Erythroblast (primary cell): ENCODE results near the gene PDGFB.

Experiments used
- DNase-seq, 2 experiments: peaks; one replicate each; lab custom pipeline; 2025; lab: John Stamatoyannopoulos, UW
- GATA1 ChIP-seq: IDR thresholded peaks from 2 replicates; pipeline ENCODE4 v1.6.1; 2011; ENCODE audit warnings: low read depth, mild to moderate bottlenecking, control low read depth, low read length, moderate library complexity
- POLR2A ChIP-seq: IDR thresholded peaks from 2 replicates; pipeline ENCODE4 v1.6.1; 2011; ENCODE audit warnings: mild to moderate bottlenecking, low read length

The PDGFB gene

DNA sequence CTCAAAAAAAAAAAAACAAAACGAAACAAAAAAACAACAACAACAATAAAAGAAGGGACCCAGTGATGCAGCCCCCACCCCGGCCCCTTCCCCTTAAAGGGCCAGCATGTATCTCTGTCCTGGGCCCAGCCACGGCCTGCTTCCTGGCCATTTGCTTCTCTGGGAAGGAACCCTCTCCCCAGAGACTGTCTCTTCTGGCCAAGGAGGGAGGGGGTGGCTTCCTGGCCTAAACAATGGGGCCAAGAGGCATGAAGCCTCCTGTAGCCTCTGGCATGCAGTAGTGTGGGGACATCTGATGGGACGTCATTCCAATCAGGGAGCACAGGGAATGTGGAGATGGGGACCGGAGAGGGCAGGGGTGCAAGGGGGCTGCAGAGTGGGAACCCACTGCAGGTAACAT is 25.5 kb upstream of the PDGFB start:
- TF ChIP-seq GATA1 (no peak), POLR2A (no peak)

DNA sequence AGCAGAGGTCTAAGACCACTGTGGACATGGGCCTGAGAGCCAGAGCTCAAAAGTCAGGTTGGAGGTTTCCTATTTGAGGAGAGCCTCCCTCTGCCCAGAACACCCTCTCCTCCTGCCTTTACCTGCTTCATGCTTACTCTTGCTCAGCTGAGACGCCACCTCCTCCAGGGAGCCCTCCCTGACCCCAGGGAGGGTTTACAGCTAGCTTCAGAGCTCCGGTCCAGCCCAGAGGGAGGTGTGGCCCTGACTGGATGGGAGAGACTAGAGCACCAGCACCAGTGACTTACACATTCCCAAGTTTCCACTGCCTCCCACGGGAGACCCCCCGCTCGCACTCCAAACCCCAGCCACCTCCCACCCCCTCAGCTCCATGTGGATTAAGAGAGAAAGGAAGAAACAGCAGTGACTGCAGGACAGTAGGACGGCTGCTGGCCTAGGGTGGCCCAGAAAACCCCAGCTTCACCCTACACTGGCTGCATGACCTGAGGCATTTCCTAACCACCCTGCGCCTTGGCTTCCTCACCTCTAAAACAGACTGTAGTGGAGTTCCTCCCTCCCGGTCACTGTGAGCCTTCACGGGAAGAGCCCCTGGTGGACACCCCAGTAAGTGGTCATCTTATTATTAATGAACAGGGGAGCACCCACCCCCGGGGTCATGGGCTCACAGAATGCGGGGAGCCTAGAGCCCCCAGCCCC is 24.5 kb upstream of the PDGFB start:
- no peak for TF ChIP-seq POLR2A
- TF ChIP-seq GATA1: no peak
- no peak for DNase-seq

More for the DNA sequence above, 25.5 kb upstream of the PDGFB start:
- DNase-seq: no peak

DNA sequence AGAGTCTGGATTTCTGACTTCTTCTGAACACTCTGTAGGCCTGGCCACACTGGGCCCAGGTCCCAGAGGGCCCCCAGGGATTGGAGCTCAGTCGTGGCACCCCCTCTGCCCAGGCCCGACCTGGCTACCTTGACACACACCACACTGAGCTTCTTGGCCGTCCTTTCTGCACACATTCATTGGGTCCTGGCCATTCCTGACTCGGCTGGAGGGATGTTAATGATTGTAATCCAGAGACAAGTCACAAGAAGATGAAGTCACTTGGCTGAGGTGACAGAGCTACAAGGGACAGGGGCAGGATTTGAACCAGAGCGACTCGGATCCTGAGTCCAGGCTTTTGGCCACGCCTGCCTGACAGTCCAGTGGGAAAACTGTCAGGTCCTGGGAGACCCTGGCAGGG is 23.9 kb upstream of the PDGFB start:
- TF ChIP-seq POLR2A: no peak
- no peak for TF ChIP-seq GATA1

DNA sequence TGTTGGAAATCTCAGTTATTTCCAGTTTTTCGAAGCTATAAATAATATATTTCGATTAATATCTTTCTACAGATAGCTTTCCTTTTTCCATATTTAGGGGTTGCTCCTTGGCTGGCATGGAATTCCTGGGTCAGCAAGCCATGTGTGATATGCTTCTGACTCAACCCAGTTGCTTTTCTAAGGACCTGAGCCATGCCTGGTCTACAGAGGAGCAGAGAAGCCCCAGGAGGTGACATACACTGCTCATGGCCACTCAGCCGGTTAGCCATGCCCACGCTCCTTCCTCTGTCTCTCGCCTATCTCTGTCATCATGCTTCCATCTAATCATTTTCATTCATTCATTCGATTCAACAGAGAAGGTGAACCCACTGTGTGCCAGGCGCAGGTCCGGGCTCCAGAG is 23.2 kb upstream of the PDGFB start:
- DNase-seq: no peak

More for the DNA sequence above, 23.9 kb upstream of the PDGFB start:
- no peak for DNase-seq

DNA sequence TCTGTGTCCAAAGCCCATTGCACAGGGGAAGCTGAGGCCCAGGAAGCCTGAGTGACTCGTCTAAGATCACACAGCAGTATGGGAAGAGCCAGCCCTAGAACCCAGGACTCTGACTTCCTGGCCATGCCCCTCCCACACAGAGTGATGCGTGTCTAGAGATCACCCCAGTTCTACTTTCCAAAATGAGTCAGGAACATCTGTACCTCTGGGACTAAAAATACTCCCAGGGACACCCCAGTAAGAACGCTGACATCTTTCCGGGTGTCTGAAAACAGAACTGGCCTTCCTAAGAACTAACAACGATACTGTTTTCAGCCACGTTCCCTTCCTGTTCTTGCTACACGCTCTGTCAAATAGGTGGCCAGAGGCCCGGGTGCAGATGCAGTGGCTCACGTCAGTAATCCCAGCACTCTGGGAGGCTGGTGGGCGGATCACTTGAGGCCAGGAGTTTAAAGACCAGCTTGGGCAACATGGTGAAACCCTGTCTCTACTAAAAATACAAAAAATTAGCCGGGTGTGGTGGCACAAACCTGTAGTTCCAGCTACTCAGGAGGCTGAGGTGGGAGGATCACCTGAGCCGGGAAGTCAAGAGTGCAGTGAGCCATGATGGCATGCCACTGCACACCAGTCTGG is 21.7 kb upstream of the PDGFB start:
- DNase-seq: no peak
- TF ChIP-seq POLR2A (no peak), GATA1 (no peak)

More for the DNA sequence above, 23.2 kb upstream of the PDGFB start:
- TF ChIP-seq GATA1: no peak
- TF ChIP-seq POLR2A: no peak

DNA sequence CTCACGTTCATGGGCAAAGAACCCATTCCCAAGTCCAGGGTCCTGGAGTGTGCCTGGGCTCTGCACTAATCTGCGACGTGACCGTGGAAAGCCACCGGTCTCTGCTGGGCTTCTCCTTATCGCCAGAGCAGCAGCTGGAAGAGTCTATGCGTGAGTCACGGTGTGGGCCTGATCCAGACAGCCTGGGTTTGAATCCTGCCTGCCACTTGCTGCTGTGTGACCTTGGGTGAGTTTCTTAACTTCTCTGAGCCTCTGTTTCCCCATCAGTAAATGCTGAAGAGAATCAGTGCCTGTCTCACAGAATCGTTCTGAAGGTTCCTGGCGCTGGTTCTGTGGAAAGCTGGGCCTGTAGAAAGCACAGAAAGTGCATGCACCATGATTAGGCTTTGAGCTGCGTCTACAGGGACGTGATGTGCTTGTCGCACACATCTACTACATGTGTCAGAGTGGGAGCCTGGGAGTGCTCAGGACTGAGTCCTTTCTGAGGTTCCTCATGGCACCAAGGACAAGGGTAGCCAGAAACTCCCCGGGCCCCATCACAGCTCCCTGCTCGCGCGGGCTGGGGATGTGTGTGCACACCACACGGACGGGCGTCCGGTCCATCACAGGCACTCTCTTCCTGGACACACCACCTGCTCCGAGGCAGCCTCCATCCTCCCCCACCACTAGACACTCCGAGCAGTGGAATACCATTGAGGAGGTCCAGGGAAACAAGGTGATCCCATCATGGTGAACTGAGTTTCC is 20.5 kb upstream of the PDGFB start:
- no peak for DNase-seq
- no peak for TF ChIP-seq POLR2A
- no peak for TF ChIP-seq GATA1

DNA sequence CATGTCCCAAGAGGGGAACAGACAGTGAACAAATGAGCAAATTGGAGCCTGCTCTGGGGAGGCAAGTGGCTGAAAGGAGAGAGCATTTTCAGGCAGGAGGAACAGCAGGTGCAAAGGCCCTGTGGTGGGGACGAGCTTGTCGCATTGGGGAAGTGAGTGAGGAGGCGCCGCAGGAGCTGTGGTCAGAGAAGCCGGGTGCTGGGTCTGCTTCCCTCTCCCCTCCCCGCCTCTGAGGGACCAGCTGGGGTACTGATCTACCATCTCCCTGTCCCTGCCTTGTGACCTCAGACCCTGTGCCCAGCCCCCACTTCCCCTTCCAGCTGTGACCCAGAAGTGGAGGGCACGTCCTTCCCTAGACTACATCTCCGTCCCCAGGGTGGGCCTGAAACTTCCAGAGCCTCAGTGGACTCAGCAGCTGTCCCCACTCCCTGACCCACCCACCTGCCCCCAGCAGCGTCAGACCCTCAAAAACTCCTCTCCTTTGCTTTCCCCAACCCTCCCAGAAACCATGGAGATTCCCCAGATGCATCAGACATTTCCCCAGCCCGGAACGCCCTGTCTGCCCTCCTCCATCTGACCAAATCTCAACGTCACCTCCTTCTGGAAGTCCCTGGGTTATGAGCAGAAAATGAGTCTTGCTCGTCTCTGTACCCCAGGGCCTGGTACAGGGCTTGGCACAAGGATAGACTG is 19.7 kb upstream of the PDGFB start:
- DNase-seq: no peak
- TF ChIP-seq GATA1: no peak
- no peak for TF ChIP-seq POLR2A

DNA sequence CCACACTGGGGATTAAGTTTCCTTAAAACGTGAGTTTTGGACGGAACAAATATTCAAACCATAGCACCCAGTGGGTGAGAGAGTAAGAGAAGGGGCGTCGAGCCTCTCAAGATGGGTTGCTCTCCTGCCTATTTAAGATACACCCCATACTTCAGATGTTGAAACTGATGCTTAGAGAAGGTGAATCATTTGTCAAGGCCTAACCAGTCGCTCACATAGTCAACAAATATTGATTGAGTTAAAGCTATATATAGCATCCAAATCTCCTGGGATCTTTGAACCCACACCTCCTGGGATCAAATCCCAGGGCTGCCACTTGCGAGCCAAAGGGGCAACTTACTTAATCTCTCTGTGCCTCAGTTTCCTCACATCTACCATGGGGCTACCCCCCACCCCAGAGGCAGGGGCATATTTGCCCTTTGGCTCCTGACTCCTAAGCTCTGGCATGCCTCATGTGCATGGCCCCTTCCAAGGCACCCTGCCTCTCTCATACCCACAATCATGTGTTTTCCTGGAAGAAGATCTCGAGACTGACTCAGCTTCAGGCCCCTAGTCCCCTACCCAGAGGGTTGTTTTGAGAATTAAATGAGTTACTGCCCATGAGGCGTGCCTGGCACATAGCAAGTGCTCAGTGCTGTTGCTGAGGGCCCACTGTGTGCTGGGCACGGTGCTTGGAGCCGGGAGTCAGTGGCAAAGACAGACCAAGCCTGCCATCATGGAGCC is 19.0 kb upstream of the PDGFB start:
- TF ChIP-seq GATA1: no peak
- TF ChIP-seq POLR2A: no peak
- DNase-seq: no peak

DNA sequence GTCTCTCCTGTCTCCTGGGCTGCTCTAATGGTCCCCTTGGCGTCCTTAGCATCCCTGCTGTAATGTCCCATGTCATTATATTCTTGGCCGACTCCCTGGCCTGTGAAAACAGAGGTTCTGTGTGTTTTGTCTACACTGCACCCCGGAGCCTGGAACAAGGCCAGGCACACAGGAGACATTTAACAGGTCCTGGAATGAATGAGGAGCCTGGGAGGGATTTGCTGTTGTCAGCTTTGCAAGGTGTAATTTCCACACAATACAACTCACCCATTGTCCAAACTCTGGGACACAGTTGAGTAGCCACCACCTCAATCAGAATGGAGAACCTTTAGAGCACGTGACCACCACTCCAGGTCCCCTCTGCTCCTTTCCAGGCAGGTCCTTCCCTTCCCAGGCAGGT is 14.9 kb upstream of the PDGFB start:
- TF ChIP-seq POLR2A: no peak
- no peak for TF ChIP-seq GATA1
- no peak for DNase-seq

DNA sequence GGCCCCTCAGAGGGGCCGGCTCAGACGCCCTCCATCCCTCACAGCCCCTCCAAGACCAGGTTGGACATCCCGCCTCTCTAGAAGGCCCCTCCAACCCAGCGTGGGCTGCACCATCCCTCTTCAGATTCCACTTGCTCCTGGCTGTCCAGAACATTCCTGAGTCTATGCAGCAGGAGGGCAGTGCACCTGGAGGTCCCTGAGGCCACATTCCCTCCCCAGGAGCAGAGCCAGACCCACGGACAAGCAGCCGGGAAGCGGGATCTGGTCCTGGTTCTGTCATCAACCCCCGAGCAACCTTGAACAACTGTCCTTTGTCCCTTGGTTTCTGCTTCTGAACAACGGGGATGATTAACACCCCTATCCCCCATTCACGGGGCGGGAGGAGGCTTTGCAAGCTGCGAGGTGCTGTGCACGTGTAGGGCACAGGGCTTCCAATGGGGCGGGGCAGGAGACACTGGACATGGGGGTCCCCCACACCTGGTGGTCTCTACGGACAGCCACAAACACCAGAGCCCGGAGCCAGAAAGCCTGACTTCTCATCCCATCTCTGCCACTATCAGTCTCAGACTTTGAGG is 13.2 kb upstream of the PDGFB start:
- no peak for DNase-seq
- TF ChIP-seq POLR2A: no peak
- TF ChIP-seq GATA1: no peak

DNA sequence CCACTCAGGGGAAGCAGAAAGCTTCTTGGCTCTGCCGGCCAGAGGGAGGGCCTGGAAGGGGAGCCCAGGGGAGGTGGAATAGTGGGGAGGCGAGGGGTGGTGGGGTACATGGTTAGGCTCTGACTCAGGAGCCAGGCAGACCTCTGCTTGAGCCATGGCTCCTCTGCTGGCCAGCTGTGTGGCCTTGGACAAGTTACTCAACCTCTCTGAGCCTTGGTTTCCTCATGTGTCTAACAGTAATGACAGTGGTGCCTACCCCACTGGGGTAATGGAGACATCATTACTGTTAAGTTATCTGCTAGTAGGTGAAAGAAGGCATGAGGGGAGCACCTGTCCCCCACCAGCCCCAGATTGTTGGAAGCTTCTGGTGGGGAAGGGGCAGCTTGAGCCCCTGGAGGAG is 12.2 kb upstream of the PDGFB start:
- no peak for DNase-seq
- TF ChIP-seq POLR2A: no peak
- TF ChIP-seq GATA1: no peak

DNA sequence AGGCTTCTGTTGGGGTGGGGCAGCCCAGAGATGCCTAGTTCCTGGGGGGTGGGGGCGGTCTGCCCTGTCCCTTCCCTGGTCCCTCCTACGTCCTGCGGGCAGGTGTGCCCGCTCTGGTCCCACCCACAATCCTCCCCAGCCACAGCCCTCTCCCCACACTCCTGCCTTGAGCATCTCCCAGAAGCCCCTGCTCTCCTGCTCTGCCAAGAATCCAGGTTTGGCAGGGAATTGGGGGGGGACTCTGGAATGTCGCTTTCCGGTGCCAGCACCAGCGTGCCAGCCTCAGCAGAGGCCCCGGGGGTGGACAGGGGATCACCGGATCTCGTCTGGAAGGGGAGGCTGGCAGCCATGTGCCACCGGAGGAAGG is 11.4 kb upstream of the PDGFB start:
- no peak for TF ChIP-seq POLR2A
- no peak for DNase-seq
